NCI-H82 (cell line): Measurements from ENCODE around the gene MYG1.
A peak's percentile ranks its signal among the peaks of the same experiment; 100 is the strongest.
"Not testable (repeated sequence)": the region's sequence is repeated elsewhere in the genome, so short reads cannot be mapped to it uniquely, and the experiment has no call there.

Experiments used
- DNase-seq: peaks from one replicate; lab custom pipeline; 2025; lab: John Stamatoyannopoulos, UW

The MYG1 gene

GRCh38 chr12:53327435-53328042, 28.0 kb downstream of the MYG1 start:
- DNase-seq, result peak; percentile 45

GRCh38 chr12:53328043-53328435, 28.5 kb downstream of the MYG1 start:
- DNase-seq, result no peak

DNA sequence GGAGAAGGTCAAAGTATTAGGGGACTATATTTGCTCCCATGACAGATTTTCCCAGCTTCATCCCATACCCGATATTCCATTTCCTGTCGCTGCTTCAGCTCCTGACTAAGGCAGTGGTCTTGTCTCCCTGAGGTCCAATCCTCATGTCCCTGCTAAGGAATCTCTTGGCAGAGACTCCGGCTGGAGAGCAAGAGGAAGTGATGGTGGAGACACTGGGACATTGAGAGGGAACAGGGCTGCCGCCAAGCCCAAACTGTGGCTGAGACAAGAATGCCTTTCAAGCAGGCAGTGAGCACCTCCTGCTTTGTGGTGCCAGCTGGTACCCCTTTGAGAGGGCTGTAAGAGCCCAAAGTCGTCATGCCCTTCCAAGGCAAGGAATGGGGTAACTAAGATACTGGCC, 31.2 kb downstream of the MYG1 start:
- no peak for DNase-seq

- not testable (repeated sequence) for DNase-seq
Observed at GRCh38 chr12:53332339-53332738, 32.8 kb downstream of the MYG1 start.

DNA sequence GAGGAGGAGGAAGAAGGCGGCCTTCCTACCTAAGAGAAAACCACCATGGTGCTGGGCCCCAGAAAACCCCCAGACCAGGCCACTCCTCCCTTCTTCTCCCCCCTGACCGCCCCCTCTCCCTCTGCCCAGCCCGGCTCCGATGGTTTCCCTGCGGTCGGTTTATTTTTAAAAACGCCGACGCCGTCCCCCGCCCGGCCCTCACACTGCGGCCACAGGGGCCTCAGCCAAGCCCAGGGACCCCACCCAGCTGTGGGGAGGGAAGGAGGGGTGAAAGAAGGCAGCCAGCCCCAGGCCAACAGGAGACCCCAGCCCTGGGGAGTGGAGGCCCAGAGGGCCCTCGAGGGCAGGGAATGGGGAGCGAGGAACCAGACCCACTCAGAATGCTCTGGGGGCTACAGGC, 33.2 kb downstream of the MYG1 start:
- no peak for DNase-seq

DNA sequence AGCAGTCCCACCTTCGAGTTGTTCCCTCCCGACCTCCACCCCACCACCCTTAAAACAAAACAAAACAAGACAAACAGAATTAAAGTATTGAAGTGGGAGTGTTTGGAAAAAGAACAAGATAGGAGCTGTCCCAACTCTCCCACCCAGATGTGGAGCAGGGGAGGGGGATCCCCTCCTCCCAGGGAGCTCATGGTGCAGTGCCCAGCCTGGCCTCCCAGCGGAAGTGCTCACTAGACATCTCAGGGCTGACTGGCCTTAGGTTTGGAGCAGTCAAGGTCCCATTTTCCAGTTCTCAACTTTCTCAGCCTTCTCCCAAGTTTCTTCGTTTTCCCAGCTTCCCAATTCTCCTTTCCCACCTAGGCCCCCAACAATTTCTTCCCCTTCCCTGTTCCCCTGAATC, 33.8 kb downstream of the MYG1 start:
- no peak for DNase-seq

DNA sequence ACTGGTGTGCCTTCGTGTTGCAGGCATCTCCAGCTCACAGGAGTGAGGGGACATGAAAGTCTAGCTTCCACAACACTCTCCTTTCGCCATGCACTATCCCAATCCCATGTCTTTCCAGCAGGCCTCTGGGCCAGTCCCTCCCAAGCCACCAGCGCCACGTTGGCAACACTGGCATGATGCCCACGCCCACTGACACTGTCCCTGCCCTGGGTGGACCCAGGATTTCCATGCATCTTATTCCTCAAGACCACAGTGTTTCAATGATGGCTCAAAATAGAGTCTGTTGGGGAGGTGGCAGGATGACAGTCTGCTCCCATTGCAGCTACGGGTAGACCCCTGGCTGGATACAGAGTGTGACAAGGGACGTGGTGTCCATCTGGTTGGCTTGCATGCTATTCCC, 34.4 kb downstream of the MYG1 start:
- DNase-seq, result no peak

DNA sequence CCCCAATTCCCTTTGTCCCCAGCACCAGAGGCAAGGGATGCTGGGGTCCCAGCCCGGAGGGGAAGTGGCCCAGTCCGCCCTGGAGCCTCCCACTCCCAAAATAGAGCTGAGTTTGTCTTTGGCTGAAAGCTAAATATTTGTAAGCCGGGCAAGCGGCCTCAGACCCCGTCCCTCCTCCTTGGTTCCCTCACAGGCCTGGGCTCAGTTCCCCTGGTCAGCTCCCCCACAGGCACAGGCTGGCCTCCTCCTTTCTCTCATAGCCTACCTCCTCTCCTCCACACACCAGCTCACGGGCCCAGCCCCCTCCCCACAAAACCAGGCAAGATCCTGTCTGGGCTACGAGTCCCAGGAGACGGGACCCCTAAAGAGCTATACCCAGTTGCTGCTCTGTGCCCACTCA, 35.3 kb downstream of the MYG1 start:
- DNase-seq, result no peak

DNA sequence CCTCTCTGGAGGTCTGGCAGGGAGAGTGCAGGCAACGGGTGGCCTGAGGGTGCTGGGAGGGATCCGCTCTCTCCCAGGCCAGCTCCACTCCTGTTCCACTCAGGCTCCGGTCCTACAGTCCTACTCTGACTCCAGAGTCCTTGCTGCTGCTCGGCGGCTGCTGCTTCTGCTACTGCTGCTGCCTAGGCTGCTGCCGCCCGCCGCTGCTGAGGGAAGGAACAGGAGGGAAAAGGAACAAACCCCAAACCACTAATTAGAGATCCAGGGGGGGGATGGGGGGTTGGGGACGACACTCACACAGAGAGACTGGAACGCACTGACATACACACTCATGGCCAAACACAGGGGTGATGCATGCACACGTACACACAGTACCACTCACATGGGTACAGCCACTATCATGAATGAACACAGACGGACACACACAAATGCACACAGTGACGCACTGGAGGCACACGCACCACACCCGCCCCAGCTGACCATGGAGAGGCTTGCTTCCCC, 36.7 kb downstream of the MYG1 start, which contains the start of gene SP7:
Gene SP7, minus strand, starts transcription at position 174 of the 501 bp plus-strand sequence. CDS start 708 bp downstream, outside the sequence.
- no peak for DNase-seq

DNA sequence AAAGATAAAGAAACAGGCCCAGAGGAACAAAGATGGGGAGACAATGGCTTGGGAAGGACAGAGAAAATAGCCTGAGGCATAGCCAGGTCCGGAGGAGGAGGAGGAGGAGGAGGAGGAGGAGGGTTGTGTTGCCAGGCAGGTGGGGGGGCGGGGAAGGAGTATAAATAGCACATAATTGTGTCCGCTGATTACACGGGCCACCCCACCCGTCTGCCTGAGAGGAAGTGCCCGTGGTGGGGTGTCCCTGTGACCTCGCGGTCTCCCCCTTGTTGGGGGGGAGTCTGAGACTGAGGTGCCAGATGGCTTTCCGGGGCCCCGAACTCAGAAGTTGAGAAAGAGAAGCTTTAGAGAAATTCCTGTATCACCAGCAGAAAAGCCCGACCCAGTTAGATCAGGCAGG, 38.5 kb downstream of the MYG1 start:
- no peak for DNase-seq

DNA sequence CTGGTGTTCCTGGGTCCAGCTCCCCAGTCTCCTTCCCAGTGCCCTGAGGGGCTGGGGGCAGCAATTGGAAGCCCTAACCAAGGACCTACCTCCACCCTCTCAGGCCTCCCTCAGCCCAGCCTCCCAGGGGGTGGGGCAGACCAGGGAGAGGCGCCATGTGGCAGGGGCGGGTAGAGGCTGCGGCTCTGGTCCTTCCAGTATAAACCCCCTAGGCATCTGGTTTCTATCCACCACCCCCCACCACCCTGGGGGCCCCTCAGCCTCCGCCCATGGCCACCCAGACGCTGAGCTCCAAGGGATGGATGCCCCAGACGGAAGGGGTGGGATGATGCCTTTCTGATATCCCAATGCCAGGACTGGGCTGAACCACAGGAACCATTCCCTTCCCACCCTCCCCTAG, 39.4 kb downstream of the MYG1 start:
- peak; percentile 77 for DNase-seq

DNA sequence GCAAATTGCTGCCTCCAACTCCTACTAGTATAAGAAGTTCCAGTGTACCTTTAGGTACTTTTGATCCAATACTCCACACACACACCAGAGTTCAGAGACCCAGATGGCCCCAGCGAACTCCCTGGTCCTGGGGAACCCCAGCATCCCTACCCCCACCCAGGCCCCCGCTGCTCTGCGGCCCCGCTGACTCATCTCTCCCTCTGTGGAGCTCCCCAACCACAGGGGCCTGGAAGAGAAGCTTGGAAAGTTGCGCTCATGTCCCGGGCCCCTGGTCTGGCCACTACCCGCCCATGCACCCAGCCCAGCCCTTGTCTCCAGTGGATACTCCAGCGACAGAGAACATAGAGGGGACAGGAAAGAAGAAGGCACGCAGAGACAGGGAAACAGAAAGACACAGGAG, 40.9 kb downstream of the MYG1 start:
- no peak for DNase-seq

- DNase-seq, result no peak
Observed at GRCh38 chr12:53343449-53343848, 44.0 kb downstream of the MYG1 start.

- DNase-seq, result no peak
Observed at GRCh38 chr12:53343969-53344368, 44.5 kb downstream of the MYG1 start.

DNA sequence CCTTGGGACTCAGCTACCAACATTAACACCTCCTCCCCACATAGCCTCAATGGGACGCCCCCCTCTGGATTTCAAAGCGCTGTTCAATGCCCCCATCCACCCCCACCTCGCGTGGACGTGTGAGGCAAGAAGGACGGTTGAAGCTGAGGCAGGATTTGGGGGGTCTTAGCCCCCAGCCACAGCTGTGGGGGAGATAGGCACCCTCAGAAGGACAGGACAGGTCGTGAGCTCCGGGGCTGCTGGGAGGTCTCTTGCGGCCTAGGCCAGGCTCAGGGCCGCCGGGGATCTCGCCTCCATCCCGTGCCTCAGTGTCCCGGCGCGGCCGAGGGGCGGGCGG, 45.0 kb downstream of the MYG1 start:
- DNase-seq, result no peak

GRCh38 chr12:53344824-53345485, 45.5 kb downstream of the MYG1 start:
- peak; percentile 76 for DNase-seq

DNA sequence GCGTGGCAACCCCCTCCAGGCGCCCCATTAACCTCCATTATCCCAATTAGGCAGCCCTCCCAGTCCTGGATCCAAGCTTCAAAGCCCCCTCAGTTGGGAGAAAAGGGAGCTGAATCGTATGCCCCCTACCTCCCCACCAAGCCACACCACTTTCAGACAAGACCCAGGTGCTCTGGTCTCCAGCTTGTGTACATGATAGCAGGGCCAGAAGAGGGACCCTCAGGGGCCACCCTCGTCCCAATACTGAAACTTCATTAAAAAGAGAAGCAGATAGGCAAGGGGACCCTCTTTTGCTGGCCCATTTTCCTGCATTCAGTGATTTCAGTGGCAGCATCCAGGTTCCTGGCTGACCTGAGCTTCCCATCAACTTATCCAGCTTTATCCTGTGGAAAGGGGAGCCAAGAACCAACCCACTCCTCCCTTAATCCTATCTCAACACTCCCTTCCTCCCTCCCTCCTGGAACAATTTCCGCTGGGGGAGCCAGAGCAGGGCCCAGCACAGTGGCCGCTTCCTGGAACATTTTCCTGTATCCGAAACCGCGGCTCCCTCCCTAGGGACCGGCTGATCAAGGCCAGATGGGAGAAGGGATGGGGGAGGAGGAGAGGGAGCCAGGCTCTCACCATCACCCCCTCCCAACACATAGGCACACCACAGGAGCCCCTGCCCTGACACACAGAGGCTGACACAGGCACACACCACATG, 46.1 kb downstream of the MYG1 start:
- peak; percentile 97 for DNase-seq

DNA sequence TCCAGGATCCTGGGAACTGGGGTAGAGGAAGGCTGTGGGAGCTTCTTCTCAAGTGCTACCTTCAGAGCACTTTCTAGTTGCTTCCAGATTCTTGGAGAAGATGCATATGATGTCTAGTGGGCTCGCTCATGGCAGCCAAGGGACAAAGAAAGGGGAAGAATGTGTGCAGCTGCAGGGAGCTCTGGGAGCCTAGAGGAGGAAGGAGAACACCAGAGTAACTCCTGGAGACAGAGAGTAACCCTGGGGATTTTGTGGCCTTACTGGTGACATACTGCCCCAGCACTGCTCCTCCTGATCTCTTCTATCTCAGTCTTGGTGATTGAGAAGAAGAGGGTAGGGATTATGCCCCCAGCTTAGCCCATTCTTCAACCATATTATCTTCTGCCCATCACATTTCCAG, 47.0 kb downstream of the MYG1 start:
- DNase-seq, result no peak

DNA sequence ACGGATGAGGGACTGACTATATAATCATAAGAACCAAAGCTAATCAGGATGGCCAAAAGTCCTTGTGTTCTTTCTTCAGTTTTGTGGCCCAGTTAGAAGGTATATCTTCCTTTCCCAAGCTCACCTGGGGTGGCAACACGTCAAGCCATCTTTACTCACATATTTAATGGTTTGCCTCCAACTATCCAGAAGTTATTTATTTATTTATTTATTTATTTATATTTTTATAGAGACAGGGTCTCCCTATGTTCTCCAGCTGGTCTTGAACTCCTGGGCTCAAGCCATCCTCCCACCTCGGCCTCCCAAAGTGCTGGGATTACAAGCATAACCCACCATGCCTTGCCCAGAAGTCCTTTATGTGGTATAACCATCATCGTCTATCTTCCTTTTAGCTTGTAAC, 48.4 kb downstream of the MYG1 start:
- DNase-seq, result no peak

GRCh38 chr12:53352331-53353256, 53.1 kb downstream of the MYG1 start:
- DNase-seq, result peak; percentile 93

DNA sequence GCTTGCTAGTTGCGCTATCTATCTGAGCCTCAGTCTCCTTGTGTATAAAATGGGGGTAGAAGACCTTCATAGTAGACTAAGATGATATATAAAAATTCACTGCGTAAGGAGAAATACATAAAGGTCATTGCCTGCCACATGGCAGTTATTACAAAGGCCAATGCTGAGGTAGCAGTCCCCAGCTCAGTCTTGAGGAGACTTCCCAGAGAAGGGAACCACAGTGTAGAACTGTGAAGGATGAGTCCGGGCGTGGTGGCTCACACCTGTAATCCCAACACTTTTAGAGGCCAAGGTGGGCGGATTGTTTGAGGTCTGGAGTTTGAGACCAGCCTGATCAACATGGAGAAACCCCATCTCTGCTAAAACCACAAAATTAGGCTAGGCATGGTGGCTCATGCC, 53.8 kb downstream of the MYG1 start:
- DNase-seq, result no peak

- no peak for DNase-seq
Observed at GRCh38 chr12:53355121-53355520, 55.6 kb downstream of the MYG1 start.
